HG02642 (cell line): ENCODE measurements around the gene ENDOV.

Source experiments
- ATAC-seq: cut with Tn5 transposase; IDR thresholded peaks from one replicate; pipeline ENCODE4 v1.9.1; 2021; ENCODE audit warnings: mild to moderate bottlenecking; ENCODE audit not compliant: unreplicated experiment, poor library complexity

Gene ENDOV

GRCh38 chr17:80461528-80462160 lies 46.7 kb downstream of the ENDOV start:
- no peak for ATAC-seq

GRCh38 chr17:80463784-80464400 lies 48.9 kb downstream of the ENDOV start:
- ATAC-seq: no peak

- ATAC-seq: no peak
Measured at GRCh38 chr17:80464486-80464885, 49.5 kb downstream of the ENDOV start.

- ATAC-seq: no peak
Measured at GRCh38 chr17:80465327-80465974, 50.5 kb downstream of the ENDOV start.

GRCh38 chr17:80466188-80466705 lies 51.3 kb downstream of the ENDOV start:
- ATAC-seq: no peak

GRCh38 chr17:80468242-80468641 lies 53.3 kb downstream of the ENDOV start:
- no peak for ATAC-seq

GRCh38 chr17:80468781-80469493 lies 54.0 kb downstream of the ENDOV start:
- ATAC-seq: no peak

- no peak for ATAC-seq
Measured at GRCh38 chr17:80469667-80470066, 54.7 kb downstream of the ENDOV start.

GRCh38 chr17:80470603-80471002 lies 55.6 kb downstream of the ENDOV start:
- no peak for ATAC-seq

- no peak for ATAC-seq
Measured at GRCh38 chr17:80471922-80472321, 57.0 kb downstream of the ENDOV start.

- ATAC-seq: no peak
Measured at GRCh38 chr17:80472996-80473395, 58.0 kb downstream of the ENDOV start.

GRCh38 chr17:80473701-80474100 lies 58.7 kb downstream of the ENDOV start:
- no peak for ATAC-seq

GRCh38 chr17:80474231-80474960 lies 59.4 kb downstream of the ENDOV start:
- no peak for ATAC-seq

GRCh38 chr17:80474961-80475909 lies 60.3 kb downstream of the ENDOV start:
- no peak for ATAC-seq

GRCh38 chr17:80475910-80476876 lies 61.2 kb downstream of the ENDOV start, which contains the start of gene NPTX1:
Gene NPTX1, minus strand, starts transcription at chr17:80476607. Its CDS starts 161 bp downstream, at chr17:80476446.
- ATAC-seq: no peak

- ATAC-seq: no peak
Measured at GRCh38 chr17:80476877-80477646, 62.1 kb downstream of the ENDOV start.
